Progenitor cell of endocrine pancreas (in vitro differentiated cells): ENCODE measurements around the gene ARFGAP1. TPM values are rescaled to one million over a fixed set of nuclear protein-coding genes. Genes with fewer than 3 reads are reported as not detected.

Experiments
- DNase-seq: peaks from one replicate; pipeline ENCODE4 v3.0.0; 2021; ENCODE audit warnings: low spot score; ENCODE audit not compliant: unreplicated experiment
- H3K27ac Mint-ChIP-seq: 2 replicates; pipeline ENCODE4 v1.8.0; 2021; ENCODE audit warnings: mild to moderate bottlenecking, moderate library complexity, mixed read lengths
- H3K27me3 Mint-ChIP-seq: 2 replicates; pipeline ENCODE4 v1.8.0; 2021; ENCODE audit warnings: mixed read lengths
- H3K36me3 Mint-ChIP-seq: 2 replicates; pipeline ENCODE4 v1.8.0; 2022; ENCODE audit warnings: mixed read lengths; ENCODE audit not compliant: insufficient read depth
- H3K4me1 Mint-ChIP-seq: 2 replicates; pipeline ENCODE4 v1.8.0; 2021; ENCODE audit warnings: low read depth, mixed read lengths
- H3K4me3 Mint-ChIP-seq: 2 replicates; pipeline ENCODE4 v1.8.0; 2021; ENCODE audit warnings: low read depth, mild to moderate bottlenecking, moderate library complexity, mixed read lengths
- H3K9me3 Mint-ChIP-seq: 2 replicates; pipeline ENCODE4 v1.8.0; 2021; ENCODE audit warnings: low read depth, mixed read lengths
- CTCF ChIP-seq: fragments of 200-600 bp; sonication (generic); IDR thresholded peaks from one replicate; pipeline ENCODE4 v1.5.0; 2021; ENCODE audit warnings: antibody characterized with exemption, mild to moderate bottlenecking; ENCODE audit not compliant: unreplicated experiment
- total RNA-seq: library from RNA; stranded (reverse); gene quantifications from 2 replicates; pipeline ENCODE4 v1.2.1, GENCODE V29; 2021

The ARFGAP1 gene
- total RNA-seq, 1 donor from 2014 or later: 119 TPM

- Mint-ChIP-seq H3K27ac (no peak overlapping the region), H3K4me1 (no peaks in the 10 kb centered on the region), H3K4me3 (no peak overlapping the region), H3K36me3 (no peaks in the 10 kb centered on the region), H3K27me3 (peaks cover 15% of the 10 kb centered on the region), H3K9me3 (no peaks in the 10 kb centered on the region)
- no peak for TF ChIP-seq CTCF
- no peak for DNase-seq
These were observed 34.3 kb downstream of the ARFGAP1 start for GRCh38 chr20:63306673-63307537.

GRCh38 chr20:63307538-63308217 is 35.1 kb downstream of the ARFGAP1 start:
- Mint-ChIP-seq H3K4me1 (no peaks in the 10 kb centered on the region), H3K9me3 (no peaks in the 10 kb centered on the region), H3K36me3 (no peaks in the 10 kb centered on the region), H3K4me3 (no peak overlapping the region), H3K27ac (no peak overlapping the region), H3K27me3 (peaks cover 11% of the 10 kb centered on the region)
- DNase-seq: no peak
- TF ChIP-seq CTCF: no peak

GRCh38 chr20:63308218-63308911 is 35.8 kb downstream of the ARFGAP1 start:
- no peaks in the 10 kb centered on the region for H3K36me3 Mint-ChIP-seq
- no peaks in the 10 kb centered on the region for H3K4me1 Mint-ChIP-seq
- TF ChIP-seq CTCF: no peak
- no peaks in the 10 kb centered on the region for H3K9me3 Mint-ChIP-seq
- DNase-seq: no peak
- peaks cover 9% of the 10 kb centered on the region for H3K27me3 Mint-ChIP-seq
- no peak overlapping the region for H3K4me3 Mint-ChIP-seq
- no peak overlapping the region for H3K27ac Mint-ChIP-seq

- Mint-ChIP-seq H3K27ac (no peak overlapping the region), H3K27me3 (peaks cover 9% of the 10 kb centered on the region), H3K4me1 (no peaks in the 10 kb centered on the region), H3K9me3 (no peaks in the 10 kb centered on the region), H3K4me3 (no peak overlapping the region), H3K36me3 (no peaks in the 10 kb centered on the region)
- DNase-seq: peak; percentile 50
- peak; percentile 91 for TF ChIP-seq CTCF
These were observed 36.9 kb downstream of the ARFGAP1 start for GRCh38 chr20:63309261-63310071.
